BE2C (cell line): ENCODE data around the gene TOMM40L.

Experiments used
- DNase-seq: peaks from one replicate; pipeline ENCODE4 v3.0.0-alpha.2; 2020
- H3K27me3 ChIP-seq: fragments of 250-450 bp; sonication (Bioruptor Pico); 2 replicates; pipeline ENCODE4 v1.5.1; 2020; ENCODE audit warnings: mild to moderate bottlenecking
- H3K36me3 ChIP-seq: fragments of 250-450 bp; sonication (Bioruptor Pico); 2 replicates; pipeline ENCODE4 v1.5.1; 2020; ENCODE audit warnings: mild to moderate bottlenecking
- H3K4me1 ChIP-seq: fragments of 250-450 bp; sonication (Bioruptor Pico); 2 replicates; pipeline ENCODE4 v1.5.1; 2020
- H3K4me3 ChIP-seq: 2 replicates; pipeline ENCODE4 v1.5.1; 2011; ENCODE audit warnings: low read depth, low read length
- H3K9me3 ChIP-seq: fragments of 250-450 bp; sonication (Bioruptor Pico); 2 replicates; pipeline ENCODE4 v1.5.1; 2020
- CTCF ChIP-seq: IDR thresholded peaks from 2 replicates; pipeline ENCODE4 v1.5.1; 2012; ENCODE audit warnings: mild to moderate bottlenecking, low read depth, low read length

TOMM40L gene

DNA sequence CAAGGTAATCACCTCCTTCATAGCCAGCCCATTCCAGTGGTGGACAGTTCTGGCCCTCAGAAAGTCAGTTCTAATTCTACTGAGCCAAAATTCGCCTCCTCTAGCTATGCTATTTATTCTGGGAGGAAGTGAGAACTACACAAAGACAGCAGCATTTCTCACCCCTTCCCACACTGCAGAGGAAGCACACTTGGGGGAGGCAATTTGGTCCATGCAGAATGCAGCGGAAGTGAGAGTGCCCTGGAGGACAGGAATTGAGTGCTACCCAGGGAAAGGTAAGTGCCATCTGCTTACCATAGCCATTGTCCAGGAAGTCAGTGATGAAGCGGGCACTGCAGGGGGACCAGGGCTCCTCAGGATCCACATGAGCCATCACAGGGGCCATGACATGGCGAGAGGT, 30.7 kb upstream of the TOMM40L start:
- no peak for DNase-seq
- H3K4me3 ChIP-seq = no peak overlapping the region
- no peaks in the 10 kb centered on the region for H3K36me3 ChIP-seq
- H3K27me3 ChIP-seq = no peaks in the 10 kb centered on the region
- no peaks in the 10 kb centered on the region for H3K9me3 ChIP-seq
- peaks cover 32% of the 10 kb centered on the region for H3K4me1 ChIP-seq
- TF ChIP-seq CTCF = no peak

GRCh38 chr1:161196111-161196510, 29.7 kb upstream of the TOMM40L start:
- Histone ChIP-seq H3K9me3 (no peaks in the 10 kb centered on the region), H3K27me3 (no peaks in the 10 kb centered on the region), H3K4me3 (no peak overlapping the region), H3K4me1 (peaks cover 39% of the 10 kb centered on the region), H3K36me3 (no peaks in the 10 kb centered on the region)
- TF ChIP-seq CTCF = no peak
- no peak for DNase-seq

DNA sequence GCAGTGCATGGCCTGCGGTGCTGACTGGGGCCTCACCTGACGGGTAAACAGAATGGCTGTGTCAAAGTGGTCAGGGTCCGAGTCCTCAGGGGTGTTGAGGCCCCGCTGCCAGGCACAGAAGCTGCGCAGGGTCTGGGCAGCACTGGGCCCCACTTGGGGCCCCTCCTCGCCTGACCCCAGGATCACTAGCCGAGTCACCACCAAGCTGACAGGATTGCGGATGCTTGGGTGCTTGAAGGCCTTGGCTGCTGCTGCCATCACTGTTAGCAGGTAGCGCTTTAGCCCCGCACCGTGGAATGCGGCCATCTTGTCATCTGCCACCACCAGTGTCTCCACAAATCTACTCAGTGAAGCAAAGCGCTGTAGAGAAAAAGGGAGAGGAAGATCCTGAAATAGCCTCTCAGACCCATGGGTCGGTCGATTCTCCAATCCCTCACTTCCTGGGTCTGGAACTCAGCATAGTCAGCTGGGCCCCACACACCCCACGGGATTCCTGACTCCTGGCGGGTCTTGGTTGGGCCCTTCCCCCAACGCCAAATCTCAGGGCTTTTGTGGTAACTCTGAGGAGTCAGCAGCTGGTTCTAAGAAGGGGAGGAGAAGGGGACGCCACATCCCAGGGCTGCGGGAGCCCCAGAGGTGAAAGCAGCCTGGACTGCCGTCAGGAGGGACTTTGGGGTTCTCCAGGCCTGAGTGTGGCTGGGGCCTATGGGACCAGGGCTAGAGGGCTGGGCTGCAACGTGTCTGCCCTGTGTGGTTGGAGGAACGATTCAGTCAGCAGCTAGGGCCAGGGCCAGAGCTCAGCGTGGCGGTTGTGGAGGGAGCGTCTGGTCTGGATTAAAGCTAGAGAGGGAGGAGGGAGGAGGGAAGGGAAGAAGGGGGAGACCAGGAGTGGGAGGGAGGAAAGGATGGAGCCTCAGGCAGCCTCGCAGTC, 29.1 kb upstream of the TOMM40L start:
- no peaks in the 10 kb centered on the region for H3K27me3 ChIP-seq
- no peaks in the 10 kb centered on the region for H3K36me3 ChIP-seq
- no peaks in the 10 kb centered on the region for H3K9me3 ChIP-seq
- H3K4me1 ChIP-seq = peaks cover 44% of the 10 kb centered on the region
- 0 out of 2 replicates have a peak overlapping the region, but pooled peaks have one; percentile 10 for H3K4me3 ChIP-seq
- TF ChIP-seq CTCF = no peak
- peak; percentile 81 for DNase-seq

GRCh38 chr1:161197560-161198193, 28.2 kb upstream of the TOMM40L start:
- Histone ChIP-seq H3K4me1 (peaks cover 43% of the 10 kb centered on the region), H3K9me3 (no peaks in the 10 kb centered on the region), H3K4me3 (no peak overlapping the region; the same call in 1 of the 2 replicates), H3K36me3 (no peaks in the 10 kb centered on the region), H3K27me3 (no peaks in the 10 kb centered on the region)
- DNase-seq = no peak
- TF ChIP-seq CTCF = no peak

DNA sequence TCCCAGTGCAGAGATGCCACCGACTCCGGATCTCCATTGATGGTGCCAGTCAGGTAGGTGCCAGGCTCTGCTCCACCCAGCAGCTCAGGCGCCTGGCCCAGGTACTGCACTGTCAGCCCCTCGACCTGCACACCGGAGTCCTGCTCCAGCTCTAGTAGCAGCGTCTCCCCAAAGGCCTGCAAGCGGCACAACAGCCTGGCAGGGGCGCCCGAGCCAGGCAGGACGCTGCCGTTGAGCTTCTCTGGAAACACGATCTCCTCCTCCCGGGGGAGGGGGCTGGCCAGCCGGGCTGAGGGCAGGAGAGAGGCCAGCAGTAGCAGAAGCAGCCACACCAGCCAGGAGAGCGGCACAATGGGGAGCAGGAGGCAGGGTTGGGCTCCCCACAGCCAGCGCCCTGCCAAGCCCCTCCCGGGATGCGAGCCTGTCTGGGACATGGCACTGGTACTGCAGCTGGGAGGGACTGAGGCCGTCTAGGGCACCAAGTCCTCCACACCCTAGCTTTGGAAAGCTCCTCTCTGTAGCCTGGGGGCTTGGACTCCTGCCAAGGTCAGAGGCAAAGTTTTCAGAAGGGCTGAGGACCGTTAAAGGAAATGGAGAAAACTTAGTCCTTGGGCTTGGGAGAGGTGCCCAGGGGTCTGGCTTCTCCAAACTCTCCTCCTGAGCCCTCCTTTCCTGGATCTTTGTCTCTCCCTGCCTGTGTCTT, 27.5 kb upstream of the TOMM40L start:
- Histone ChIP-seq H3K4me1 (peaks cover 39% of the 10 kb centered on the region), H3K4me3 (peak overlapping the region; percentile 34), H3K36me3 (no peaks in the 10 kb centered on the region), H3K27me3 (no peaks in the 10 kb centered on the region), H3K9me3 (no peaks in the 10 kb centered on the region)
- DNase-seq = peak; percentile 71
- no peak; the same call in 1 of the 2 replicates for TF ChIP-seq CTCF
